Loucy (cell line): ENCODE measurements around the gene RAB8B.

Experiments used
- CTCF ChIP-seq: fragments of 200-600 bp; sonication (generic); conservative IDR thresholded peaks from 2 replicates; pipeline ENCODE4 v1.5.1; 2014; ENCODE audit warnings: mild to moderate bottlenecking, antibody characterized with exemption, low read length
- EZH2phosphoT487 ChIP-seq: fragments of 200-600 bp; IDR thresholded peaks from 2 replicates; pipeline ENCODE4 v1.6.1; 2018; ENCODE audit warnings: antibody characterized with exemption, mild to moderate bottlenecking, moderate library complexity, borderline replicate concordance

GRCh38 chr15:63210151-63211091, 21.0 kb downstream of the RAB8B start:
- TF ChIP-seq EZH2phosphoT487: no peak
- TF ChIP-seq CTCF: no peak
